CD4-positive, alpha-beta T cell treated with Interleukin-17A for 1 hour (primary cell): ENCODE results near the gene LY6G6C.

Experiments used
- DNase-seq: peaks from one replicate; pipeline ENCODE4 v3.0.0-alpha.2; 2020

LY6G6C gene

DNA sequence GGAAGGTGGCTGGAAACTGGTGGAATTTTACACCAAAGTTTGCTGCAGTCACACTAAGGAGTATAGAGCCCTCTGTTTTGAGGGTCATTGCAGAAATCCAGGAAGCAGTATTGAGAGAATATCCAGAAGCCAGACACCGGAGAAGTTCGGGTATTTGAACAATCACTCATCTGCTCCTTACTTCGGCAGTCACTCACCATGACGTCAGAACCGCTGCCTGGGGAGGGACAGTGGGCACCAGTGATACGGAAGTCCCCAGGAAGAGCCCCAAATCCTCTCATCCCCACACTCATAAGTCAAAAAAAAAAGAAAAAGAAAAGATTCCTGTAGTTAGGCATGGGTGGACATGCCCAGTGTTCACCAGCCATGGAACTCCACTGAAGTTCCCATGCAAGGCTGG is 44.6 kb downstream of the LY6G6C start:
- DNase-seq = no peak

DNA sequence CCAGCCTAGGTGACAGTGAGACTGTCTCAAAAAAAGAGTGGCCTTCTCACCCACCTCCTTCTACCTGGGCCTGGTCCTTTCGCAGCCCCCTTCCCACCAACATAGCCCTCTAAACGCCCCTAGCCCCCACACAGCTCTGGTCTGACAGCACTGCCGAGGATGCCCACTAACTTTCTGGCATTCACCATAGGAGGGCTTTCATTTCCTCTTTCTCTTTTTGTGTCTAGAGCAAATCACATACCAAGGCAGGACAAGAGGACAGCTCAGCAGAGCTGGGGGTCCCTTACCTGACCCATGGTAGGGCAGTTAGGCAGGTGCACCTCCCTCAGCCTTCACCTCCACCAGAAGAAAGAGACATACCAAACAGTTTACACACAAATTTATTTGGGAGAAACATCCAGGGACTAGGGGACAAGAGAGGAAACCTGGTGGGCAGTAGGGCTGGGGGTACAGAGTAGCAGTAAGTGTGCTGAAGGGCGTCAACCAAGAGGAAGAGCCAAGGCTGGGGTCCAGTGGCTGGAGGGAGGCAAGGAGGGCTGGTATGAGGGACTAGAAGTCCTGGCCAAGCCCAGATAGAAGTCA is 45.1 kb downstream of the LY6G6C start:
- DNase-seq = no peak

DNA sequence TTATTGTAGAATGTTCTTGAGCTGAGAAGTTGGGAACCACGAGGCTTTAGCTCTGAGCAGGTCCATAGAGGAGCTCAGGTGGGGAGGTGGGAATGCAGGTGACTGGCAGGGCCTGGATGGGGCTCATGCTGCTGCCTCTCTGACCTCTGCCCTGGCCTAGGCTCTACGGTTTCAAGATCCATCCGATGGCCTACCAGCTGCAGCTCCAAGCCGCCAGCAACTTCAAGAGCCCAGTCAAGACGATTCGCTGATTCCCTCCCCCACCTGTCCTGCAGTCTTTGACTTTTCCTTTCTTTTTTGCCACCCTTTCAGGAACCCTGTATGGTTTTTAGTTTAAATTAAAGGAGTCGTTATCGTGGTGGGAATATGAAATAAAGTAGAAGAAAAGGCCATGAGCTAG is 51.9 kb downstream of the LY6G6C start, which contains the start of gene LY6G5B:
Gene LY6G5B (plus strand): TSS at position 301 of the 400 bp plus-strand sequence. CDS start 975 bp downstream, outside the sequence.
- DNase-seq = no peak
